ENCODE results near the gene MAPKAPK3. TPM values are rescaled to one million over a fixed set of nuclear protein-coding genes. Genes with fewer than 3 reads are reported as not detected.

MAPKAPK3 gene
- total RNA-seq, 1 experiment from 2014 or later: 40.1 TPM

DNA sequence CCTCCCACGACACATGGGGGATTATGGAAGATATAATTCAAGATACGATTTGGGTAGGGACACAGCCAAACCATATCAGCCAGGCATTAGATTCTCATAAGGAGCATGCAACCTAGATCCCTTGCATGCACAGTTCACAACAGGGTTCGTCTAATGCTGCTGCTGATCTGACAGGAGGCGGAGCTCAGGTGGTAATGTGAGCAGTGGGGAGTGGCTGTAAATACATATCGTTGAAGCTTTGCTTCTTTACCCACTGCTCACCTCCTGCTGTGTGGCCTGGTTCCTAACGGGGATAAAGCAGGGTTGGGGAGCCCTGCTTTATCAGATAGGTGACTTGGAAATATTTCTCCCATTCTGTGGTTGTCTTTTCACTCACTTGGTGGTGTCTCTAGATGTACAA lies 72.6 kb downstream of the MAPKAPK3 start:
- Mint-ChIP-seq H3K9me3 (ENCODE audit: unreplicated experiment) (no peaks in the 10 kb centered on the region), H3K36me3 (ENCODE audit: insufficient read depth, unreplicated experiment) (no peaks in the 10 kb centered on the region), H3K4me1 (ENCODE audit: low read depth, unreplicated experiment) (no peaks in the 10 kb centered on the region), H3K27me3 (ENCODE audit: insufficient read depth, unreplicated experiment) (no peaks in the 10 kb centered on the region), H3K27ac (ENCODE audit: unreplicated experiment) (no peak overlapping the region), H3K4me3 (ENCODE audit: unreplicated experiment) (no peak overlapping the region)
- no peaks in the 10 kb centered on the region for H3K36me3 ChIP-seq (ENCODE audit: control insufficient read depth, insufficient read depth, low read length)
- H3K4me1 ChIP-seq: no peaks in the 10 kb centered on the region
- ChIA-PET CTCF (no interaction called here), POLR2A (no interaction called here)
- no peaks in the 10 kb centered on the region for H3K27me3 ChIP-seq (replicated peaks; ENCODE audit: control insufficient read depth, insufficient read depth, low read length)
- TF ChIP-seq, protein P1, sequence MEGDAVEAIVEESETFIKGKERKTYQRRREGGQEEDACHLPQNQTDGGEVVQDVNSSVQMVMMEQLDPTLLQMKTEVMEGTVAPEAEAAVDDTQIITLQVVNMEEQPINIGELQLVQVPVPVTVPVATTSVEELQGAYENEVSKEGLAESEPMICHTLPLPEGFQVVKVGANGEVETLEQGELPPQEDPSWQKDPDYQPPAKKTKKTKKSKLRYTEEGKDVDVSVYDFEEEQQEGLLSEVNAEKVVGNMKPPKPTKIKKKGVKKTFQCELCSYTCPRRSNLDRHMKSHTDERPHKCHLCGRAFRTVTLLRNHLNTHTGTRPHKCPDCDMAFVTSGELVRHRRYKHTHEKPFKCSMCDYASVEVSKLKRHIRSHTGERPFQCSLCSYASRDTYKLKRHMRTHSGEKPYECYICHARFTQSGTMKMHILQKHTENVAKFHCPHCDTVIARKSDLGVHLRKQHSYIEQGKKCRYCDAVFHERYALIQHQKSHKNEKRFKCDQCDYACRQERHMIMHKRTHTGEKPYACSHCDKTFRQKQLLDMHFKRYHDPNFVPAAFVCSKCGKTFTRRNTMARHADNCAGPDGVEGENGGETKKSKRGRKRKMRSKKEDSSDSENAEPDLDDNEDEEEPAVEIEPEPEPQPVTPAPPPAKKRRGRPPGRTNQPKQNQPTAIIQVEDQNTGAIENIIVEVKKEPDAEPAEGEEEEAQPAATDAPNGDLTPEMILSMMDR (IDR thresholded peaks at IDR 0.05; ENCODE audit: insufficient read depth in 1 of 2, low read depth in 1 of 2, low read length in 1 of 2, severe bottlenecking in 1 of 2, unreplicated experiment in 1 of 2): no peak
- no TSS peak for BruUV-seq (replicated peaks)
- H3K4me3 ChIP-seq (ENCODE audit: low read depth, low read length): no peak overlapping the region
- DNase-seq: no peak
- H3K9me3 ChIP-seq: no peaks in the 10 kb centered on the region
- intact Hi-C loops (cut with micrococcal nuclease; ENCODE audit: unreplicated experiment): no loop called here

DNA sequence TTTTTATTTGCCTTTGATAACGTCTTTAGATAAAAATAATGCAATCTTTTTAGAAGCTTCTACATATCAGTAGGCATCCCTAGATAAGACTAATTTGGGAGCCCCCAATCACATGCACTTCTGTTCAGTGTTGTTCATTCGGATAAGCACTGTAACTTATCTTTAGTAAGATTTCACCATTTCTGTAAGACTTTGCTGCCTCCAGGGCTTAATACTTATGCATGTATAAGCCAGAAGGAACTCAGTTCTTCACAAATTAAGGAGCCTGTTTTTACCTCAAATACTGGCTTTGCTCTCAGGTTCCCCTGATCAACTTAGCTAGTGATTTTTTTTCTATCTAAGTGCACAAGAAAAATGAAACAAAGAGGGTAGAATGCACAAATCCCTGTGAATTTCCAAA lies 78.1 kb downstream of the MAPKAPK3 start:
- no peaks in the 10 kb centered on the region for H3K36me3 ChIP-seq (ENCODE audit: control insufficient read depth, insufficient read depth, low read length)
- no peaks in the 10 kb centered on the region for H3K36me3 Mint-ChIP-seq (ENCODE audit: insufficient read depth, unreplicated experiment)

DNA sequence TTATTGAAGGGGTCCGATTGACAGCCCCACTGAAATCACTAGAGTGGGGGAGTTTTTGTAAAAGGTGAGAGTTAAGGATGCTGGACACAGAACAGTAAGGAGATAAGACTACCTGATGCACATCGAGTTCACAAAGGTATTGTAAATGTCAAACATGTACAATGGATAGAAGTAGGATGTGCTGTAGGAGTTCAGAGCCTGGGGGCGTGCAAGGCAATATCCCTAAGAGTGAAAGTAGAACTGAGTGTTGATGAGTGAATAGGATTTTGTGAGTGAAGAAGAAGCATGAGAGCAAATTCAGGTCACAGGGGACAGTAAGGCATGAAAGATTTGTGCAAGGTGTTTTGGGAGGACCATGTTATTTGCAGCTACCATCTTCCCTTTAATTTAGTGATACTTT lies 79.3 kb downstream of the MAPKAPK3 start:
- Mint-ChIP-seq H3K4me1 (ENCODE audit: low read depth, unreplicated experiment) (no peaks in the 10 kb centered on the region), H3K4me3 (ENCODE audit: unreplicated experiment) (no peak overlapping the region), H3K27me3 (ENCODE audit: insufficient read depth, unreplicated experiment) (peaks cover 11% of the 10 kb centered on the region), H3K36me3 (ENCODE audit: insufficient read depth, unreplicated experiment) (no peaks in the 10 kb centered on the region), H3K9me3 (ENCODE audit: unreplicated experiment) (peaks cover 15% of the 10 kb centered on the region), H3K27ac (ENCODE audit: unreplicated experiment) (no peak overlapping the region)
- ChIA-PET CTCF (no interaction called here), POLR2A (no interaction called here)
- BruUV-seq (replicated peaks): no TSS peak
- Histone ChIP-seq H3K36me3 (ENCODE audit: control insufficient read depth, insufficient read depth, low read length) (no peaks in the 10 kb centered on the region), H3K27me3 (replicated peaks; ENCODE audit: control insufficient read depth, insufficient read depth, low read length) (no peaks in the 10 kb centered on the region), H3K4me3 (ENCODE audit: low read depth, low read length) (no peak overlapping the region), H3K4me1 (no peaks in the 10 kb centered on the region), H3K9me3 (no peaks in the 10 kb centered on the region)
- TF ChIP-seq, protein P1 (IDR thresholded peaks at IDR 0.05; ENCODE audit: insufficient read depth in 1 of 2, low read depth in 1 of 2, low read length in 1 of 2, severe bottlenecking in 1 of 2, unreplicated experiment in 1 of 2): no peak
- no peak for DNase-seq
- intact Hi-C loops (cut with micrococcal nuclease; ENCODE audit: unreplicated experiment): no loop called here

More for the DNA sequence above, 78.1 kb downstream of the MAPKAPK3 start:
- H3K9me3 Mint-ChIP-seq (ENCODE audit: unreplicated experiment): peaks cover 15% of the 10 kb centered on the region
- no peak for DNase-seq
- no peaks in the 10 kb centered on the region for H3K4me1 Mint-ChIP-seq (ENCODE audit: low read depth, unreplicated experiment)
- Histone ChIP-seq H3K9me3 (no peaks in the 10 kb centered on the region), H3K4me3 (ENCODE audit: low read depth, low read length) (no peak overlapping the region), H3K4me1 (no peaks in the 10 kb centered on the region), H3K27me3 (replicated peaks; ENCODE audit: control insufficient read depth, insufficient read depth, low read length) (no peaks in the 10 kb centered on the region)
- peaks cover 4% of the 10 kb centered on the region for H3K27me3 Mint-ChIP-seq (ENCODE audit: insufficient read depth, unreplicated experiment)
- no peak overlapping the region for H3K27ac Mint-ChIP-seq (ENCODE audit: unreplicated experiment)
- CTCF ChIA-PET: no interaction called here
- intact Hi-C loops (cut with micrococcal nuclease; ENCODE audit: unreplicated experiment): no loop called here
- H3K4me3 Mint-ChIP-seq (ENCODE audit: unreplicated experiment): no peak overlapping the region
- no TSS peak for BruUV-seq (replicated peaks)
- TF ChIP-seq, protein P1 (IDR thresholded peaks at IDR 0.05; ENCODE audit: insufficient read depth in 1 of 2, low read depth in 1 of 2, low read length in 1 of 2, severe bottlenecking in 1 of 2, unreplicated experiment in 1 of 2): no peak
- POLR2A ChIA-PET: no interaction called here

Data from Caco-2 (cell line).